Thyroid gland (tissue), 4 donors: Measurements from ENCODE around the gene UCP2. TPM values are rescaled to one million over a fixed set of nuclear protein-coding genes. Genes with fewer than 3 reads are reported as not detected.
A peak's percentile ranks its signal among the peaks of the same experiment; 100 is the strongest.

Experiments used
- DNase-seq, 2 donors: peaks; one replicate each; pipeline ENCODE4 v3.0.0-alpha.2; 2019
- H3K27ac ChIP-seq, 3 donors: fragments of 200-600 bp; sonication (generic); 1 replicate in 2 of 3; 2 replicates in 1 of 3; pipeline ENCODE4 v1.5.1; 2016 to 2019; ENCODE audit warnings: mild to moderate bottlenecking in 1 of 3, moderate library complexity in 1 of 3
- H3K27me3 ChIP-seq: fragments of 200-600 bp; sonication (generic); one replicate; pipeline ENCODE4 v1.5.1; 2019
- H3K36me3 ChIP-seq, 2 donors: fragments of 200-600 bp; sonication (generic); one replicate each; pipeline ENCODE4 v1.5.1; 2016 to 2019
- H3K4me1 ChIP-seq, 2 donors: fragments of 200-600 bp; sonication (generic); one replicate each; pipeline ENCODE4 v1.5.1; 2017 to 2019
- H3K4me3 ChIP-seq, 3 donors: fragments of 200-600 bp; sonication (generic); replicated peaks in 1 of 3; 1 replicate in 2 of 3; 2 replicates in 1 of 3; pipeline ENCODE4 v1.5.1; 2016; ENCODE audit warnings: mild to moderate bottlenecking in 1 of 3
- H3K9me3 ChIP-seq: fragments of 200-600 bp; sonication (generic); one replicate; pipeline ENCODE4 v1.5.1; 2017
- POLR2A ChIP-seq, 2 donors: fragments of 450-650 bp; IDR thresholded peaks; one replicate each; pipeline ENCODE4 v1.6.1; 2017; ENCODE audit warnings: antibody characterized with exemption in 2 of 2, mild to moderate bottlenecking in 2 of 2, moderate library complexity in 1 of 2
- WGBS, 2 donors: methylation state at CpG; one replicate each; pipeline ENCODE4 v1.1.5; 2017; 5-methylcytosine and 5-hydroxymethylcytosine counted together
- intact Hi-C: fragments of 100-400 bp; cut with DNase I; formaldehyde crosslinking; loops from one replicate; pipeline ENCODE4 v1.15.1; 2023
- total RNA-seq, 4 donors: library from RNA; depleted of rRNA; stranded (reverse); fragments of >200 nt; gene quantifications; one replicate each; pipeline ENCODE4 v1.2.3, GENCODE V29; 2016
- TF ChIP-seq, protein P1 (sequence below), 6 experiments: fragments of 200-600 bp in 3 of 6; fragments of 450-650 bp in 3 of 6; sonication (generic) in 3 of 6; IDR thresholded peaks; one replicate each; pipeline ENCODE4 v1.5.1; 2016 to 2019; ENCODE audit warnings: antibody characterized with exemption in 6 of 6, mild to moderate bottlenecking in 2 of 6, inconsistent platforms in 1 of 6, moderate library complexity in 1 of 6

Gene UCP2
- total RNA-seq, 4 donors from 2014 or later, result 41.4 to 97.0 (median 52.5) TPM

DNA sequence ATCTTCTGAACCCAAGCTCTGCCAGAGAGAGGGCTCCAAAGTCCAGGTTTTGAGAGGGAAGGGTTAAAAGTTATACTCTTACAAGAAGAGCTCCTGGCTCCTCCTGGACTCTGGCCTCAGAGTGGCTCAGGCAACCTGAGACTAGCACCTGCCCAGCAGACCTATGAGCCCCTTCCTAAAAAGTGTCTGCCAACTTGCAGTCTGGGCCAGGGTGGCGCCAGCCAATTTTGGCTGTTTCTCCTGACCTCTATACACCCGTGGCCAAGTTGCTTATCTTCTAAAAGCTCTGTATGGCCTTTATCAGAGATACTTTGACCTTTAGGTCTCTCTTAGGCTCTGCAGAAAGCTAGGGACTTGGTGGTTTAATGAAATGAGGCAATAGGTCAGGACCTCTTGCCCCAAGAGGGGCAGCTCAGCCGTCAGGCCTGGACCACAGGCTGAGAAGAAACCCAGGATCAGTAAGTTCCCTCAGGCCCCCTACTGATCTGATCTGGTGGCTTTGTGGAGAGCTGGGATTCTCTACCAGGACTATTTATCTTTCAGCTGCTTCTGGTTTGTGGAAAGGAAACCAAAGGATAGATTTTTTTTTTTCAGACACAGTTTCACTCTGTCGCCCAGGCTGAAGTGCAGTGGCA is 36.6 kb upstream of the UCP2 start:
- H3K4me1 ChIP-seq, result peaks cover 27 to 38% of the 10 kb centered on the region in 2 donors
- TF ChIP-seq POLR2A (IDR thresholded peaks at IDR 0.05), result no peak
- TF ChIP-seq, protein P1, sequence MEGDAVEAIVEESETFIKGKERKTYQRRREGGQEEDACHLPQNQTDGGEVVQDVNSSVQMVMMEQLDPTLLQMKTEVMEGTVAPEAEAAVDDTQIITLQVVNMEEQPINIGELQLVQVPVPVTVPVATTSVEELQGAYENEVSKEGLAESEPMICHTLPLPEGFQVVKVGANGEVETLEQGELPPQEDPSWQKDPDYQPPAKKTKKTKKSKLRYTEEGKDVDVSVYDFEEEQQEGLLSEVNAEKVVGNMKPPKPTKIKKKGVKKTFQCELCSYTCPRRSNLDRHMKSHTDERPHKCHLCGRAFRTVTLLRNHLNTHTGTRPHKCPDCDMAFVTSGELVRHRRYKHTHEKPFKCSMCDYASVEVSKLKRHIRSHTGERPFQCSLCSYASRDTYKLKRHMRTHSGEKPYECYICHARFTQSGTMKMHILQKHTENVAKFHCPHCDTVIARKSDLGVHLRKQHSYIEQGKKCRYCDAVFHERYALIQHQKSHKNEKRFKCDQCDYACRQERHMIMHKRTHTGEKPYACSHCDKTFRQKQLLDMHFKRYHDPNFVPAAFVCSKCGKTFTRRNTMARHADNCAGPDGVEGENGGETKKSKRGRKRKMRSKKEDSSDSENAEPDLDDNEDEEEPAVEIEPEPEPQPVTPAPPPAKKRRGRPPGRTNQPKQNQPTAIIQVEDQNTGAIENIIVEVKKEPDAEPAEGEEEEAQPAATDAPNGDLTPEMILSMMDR (IDR thresholded peaks at IDR 0.05), result no peak
- H3K36me3 ChIP-seq, result no peaks in the 10 kb centered on the region
- DNase-seq, result peak; percentile 28 to 33
- H3K27ac ChIP-seq, result peak overlapping the region; percentile 93 to 96 (median 93)
- intact Hi-C loops, result no loop called here
- no peaks in the 10 kb centered on the region for H3K9me3 ChIP-seq
- no peak overlapping the region for H3K4me3 ChIP-seq
- no peaks in the 10 kb centered on the region for H3K27me3 ChIP-seq
- WGBS, 2 donors, result 59 to 80% methylated on average over 4 of the region's 4 CpGs

DNA sequence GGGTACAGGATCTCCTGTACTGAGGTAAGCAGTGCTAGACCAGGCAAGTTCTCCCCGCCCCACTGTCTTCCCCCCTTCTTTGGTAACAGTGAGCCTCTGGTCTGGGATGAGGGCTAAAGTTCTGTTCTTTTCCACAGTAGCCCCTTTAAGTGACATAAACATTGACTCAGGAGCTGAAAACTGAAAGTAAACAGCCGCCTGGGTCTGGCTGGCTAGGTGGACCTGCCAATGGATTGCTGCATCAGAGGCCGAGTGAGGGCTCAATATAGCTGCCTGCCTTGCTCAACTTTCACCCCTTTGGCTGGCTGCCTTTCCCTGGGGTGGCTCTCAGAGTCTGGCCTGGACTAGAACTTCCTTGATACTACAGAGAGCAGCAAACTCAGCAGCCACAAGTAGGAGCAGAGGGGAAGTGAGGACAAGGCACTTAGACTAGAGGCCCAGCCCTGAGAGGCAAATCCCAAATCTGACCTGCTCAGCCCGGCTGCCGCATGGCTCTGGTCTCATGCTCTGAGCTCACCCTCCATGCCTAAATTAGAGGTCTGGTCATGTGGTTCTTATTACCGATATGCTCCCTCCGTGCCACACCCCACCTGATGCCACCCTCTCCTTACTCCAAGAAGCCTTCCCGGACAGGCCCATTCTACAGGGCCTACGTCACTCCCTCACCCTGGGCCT is 35.8 kb upstream of the UCP2 start:
- WGBS, 2 donors, result 36 to 42% methylated on average over 8 to 9 of the region's 9 CpGs
- Histone ChIP-seq H3K36me3 (no peaks in the 10 kb centered on the region), H3K4me3 (no peak overlapping the region), H3K27ac (peak overlapping the region; percentile 93 to 96 (median 93)), H3K4me1 (peaks cover 27 to 37% of the 10 kb centered on the region in 2 donors), H3K9me3 (no peaks in the 10 kb centered on the region), H3K27me3 (no peaks in the 10 kb centered on the region)
- peak; percentile 96 to 98 for DNase-seq
- intact Hi-C loops, result no loop called here
- TF ChIP-seq POLR2A (IDR thresholded peaks at IDR 0.05), result peak in 1 of 2 donors; percentile 56
- TF ChIP-seq, protein P1 (IDR thresholded peaks at IDR 0.05), result no peak

DNA sequence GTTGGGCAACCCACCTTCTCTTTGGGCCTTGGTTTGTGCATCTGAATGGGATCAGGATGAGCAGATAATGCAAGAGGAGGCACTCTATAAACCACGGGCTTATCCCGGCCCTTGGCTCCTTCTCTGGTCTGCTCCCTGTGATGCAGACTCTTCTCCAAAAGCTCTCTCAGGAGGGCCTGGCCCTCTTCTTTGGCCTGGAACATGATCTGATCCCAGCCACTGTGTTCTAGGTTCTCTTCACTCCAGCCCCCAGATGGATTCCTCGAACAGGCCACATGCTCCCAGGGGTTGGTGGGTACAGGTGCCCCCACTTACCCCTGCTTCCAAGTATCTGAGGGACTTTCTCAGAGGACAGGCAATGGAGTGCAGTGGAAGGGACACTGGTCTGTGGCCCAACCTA is 35.0 kb upstream of the UCP2 start:
- no peak overlapping the region for H3K4me3 ChIP-seq
- H3K36me3 ChIP-seq, result no peaks in the 10 kb centered on the region
- H3K4me1 ChIP-seq, result peaks cover 27 to 37% of the 10 kb centered on the region in 2 donors
- no peak for DNase-seq
- no peaks in the 10 kb centered on the region for H3K9me3 ChIP-seq
- peak overlapping the region; percentile 93 to 96 (median 93) for H3K27ac ChIP-seq
- intact Hi-C loops, result no loop called here
- 95 to 100% methylated on average over 2 to 3 of the region's 3 CpGs for WGBS, 2 donors
- TF ChIP-seq, protein P1 (IDR thresholded peaks at IDR 0.05), result no peak
- no peak for TF ChIP-seq POLR2A (IDR thresholded peaks at IDR 0.05)
- no peaks in the 10 kb centered on the region for H3K27me3 ChIP-seq

DNA sequence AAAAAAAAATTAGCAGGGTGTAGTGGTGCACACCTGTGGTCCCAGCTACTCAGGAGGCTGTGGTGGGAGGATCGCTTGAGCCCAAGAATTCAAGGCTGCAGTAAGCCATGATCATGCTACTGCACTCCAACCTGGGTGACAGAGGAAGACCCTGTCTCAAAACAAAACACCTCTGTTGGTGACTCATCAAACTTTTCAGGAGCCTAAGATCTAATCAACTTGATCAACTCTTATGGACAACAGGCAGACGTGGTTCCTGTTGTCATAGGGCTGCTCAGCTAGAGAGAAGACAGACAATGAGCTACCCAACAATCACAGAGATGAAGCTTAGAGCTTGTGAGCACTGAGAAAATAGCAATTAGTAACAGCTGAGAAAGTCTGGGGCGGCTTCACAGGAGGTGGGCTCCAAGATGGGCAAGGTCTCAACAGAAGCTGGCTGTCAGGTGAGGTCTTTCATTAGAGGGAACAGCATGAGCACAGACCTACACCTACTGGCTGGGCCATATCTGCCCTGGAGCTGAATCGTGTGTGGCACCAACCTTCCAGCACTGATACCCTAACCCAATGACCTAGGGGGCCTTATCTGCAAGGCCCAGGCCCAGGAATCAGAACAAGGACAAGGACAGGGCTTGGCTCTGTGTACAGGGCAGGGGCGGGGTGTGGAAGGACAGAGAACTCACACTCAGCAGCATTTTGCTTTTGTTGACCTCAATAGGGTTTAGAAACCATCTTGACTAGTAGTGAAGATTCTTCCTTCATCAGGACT is 33.5 kb upstream of the UCP2 start:
- DNase-seq, result no peak
- no peak overlapping the region for H3K4me3 ChIP-seq
- WGBS, 2 donors, result 93 to 98% methylated on average over 5 of the region's 5 CpGs
- TF ChIP-seq, protein P1 (IDR thresholded peaks at IDR 0.05), result no peak
- no peak for TF ChIP-seq POLR2A (IDR thresholded peaks at IDR 0.05)
- H3K9me3 ChIP-seq, result no peaks in the 10 kb centered on the region
- H3K4me1 ChIP-seq, result peaks cover 27 to 43% of the 10 kb centered on the region in 2 donors
- intact Hi-C loops, result no loop called here
- no peaks in the 10 kb centered on the region for H3K36me3 ChIP-seq
- peak overlapping the region in 1 of 3 donors; percentile 93 for H3K27ac ChIP-seq
- H3K27me3 ChIP-seq, result no peaks in the 10 kb centered on the region
